ENCODE results near the gene CDCA3. TPM values are rescaled to one million over a fixed set of nuclear protein-coding genes. Genes with fewer than 3 reads are reported as not detected.
A peak's percentile ranks its signal among the peaks of the same experiment; 100 is the strongest.

The CDCA3 gene
- total RNA-seq, 1 experiment from 2014 or later = 92.0 TPM

DNA sequence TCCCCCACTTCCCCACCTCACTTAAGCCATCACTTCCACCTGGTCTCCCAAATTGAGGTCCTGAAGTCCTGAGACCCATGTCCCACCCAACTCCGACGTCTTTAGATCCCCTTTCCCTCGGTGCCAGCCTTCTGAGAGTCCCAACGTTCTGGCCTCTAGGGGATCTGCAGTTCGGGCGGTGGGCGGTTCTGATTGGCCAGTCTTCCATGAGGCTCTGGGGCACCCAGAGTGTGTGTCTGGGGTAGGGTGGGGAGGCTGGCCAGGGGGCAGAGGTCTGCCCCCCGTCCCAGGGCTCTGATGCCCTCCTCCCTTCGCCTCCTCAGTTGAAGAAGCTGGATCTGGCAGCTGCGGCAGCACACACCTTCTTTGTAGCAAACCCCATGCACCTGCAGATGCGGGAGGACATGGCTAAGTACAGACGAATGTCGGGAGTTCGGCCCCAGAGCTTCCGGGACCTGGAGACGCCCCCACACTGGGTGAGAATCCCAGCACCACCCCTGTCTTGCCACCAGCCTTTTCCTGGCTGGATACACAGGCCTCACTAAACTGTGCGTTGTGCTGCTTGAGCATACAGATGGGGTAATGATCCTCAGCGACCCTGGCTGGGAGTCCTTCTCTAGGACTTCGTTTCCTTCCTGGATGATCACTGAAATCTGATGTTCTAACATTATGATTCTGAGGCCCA is 21.4 kb downstream of the CDCA3 start:
- Histone ChIP-seq H3K9ac (ENCODE audit: low read length) (no peak overlapping the region), H3K36me3 (ENCODE audit: low read depth, low read length) (no peaks in the 10 kb centered on the region), H3K79me2 (ENCODE audit: low read length) (no peaks in the 10 kb centered on the region), H3F3A (ENCODE audit: low read length, unreplicated experiment) (no peaks in the 10 kb centered on the region), H2AFZ (ENCODE audit: low read length) (no peak overlapping the region), H3K9me3 (ENCODE audit: low read length) (no peaks in the 10 kb centered on the region), H3K4me3 (ENCODE audit: low read length) (peak overlapping the region; percentile 67; the same call in 1 of the 2 replicates), H3K4me2 (ENCODE audit: low read length) (peak overlapping the region; percentile 86), H3K27ac (ENCODE audit: low read length) (no peak overlapping the region), H3K4me1 (ENCODE audit: insufficient read depth, low read length) (peaks cover 5% of the 10 kb centered on the region; the same call in 1 of the 2 replicates), H3K9me2 (replicated peaks; ENCODE audit: low read length) (no peaks in the 10 kb centered on the region), H3K27me3 (ENCODE audit: low read length) (no peaks in the 10 kb centered on the region), H4K20me1 (ENCODE audit: low read length) (no peaks in the 10 kb centered on the region)
- ATAC-seq (no peak), DNase-seq (no peak)
- CTCF ChIA-PET = no interaction called here
- intact Hi-C loops (cut with micrococcal nuclease) = no loop called here
- TF ChIP-seq EZH2phosphoT487 (IDR thresholded peaks at IDR 0.05; ENCODE audit: borderline replicate concordance, low read length) (no peak), EZH2 (IDR thresholded peaks at IDR 0.05; ENCODE audit: low read length, unreplicated experiment) (no peak)
- TF ChIP-seq, protein P1, sequence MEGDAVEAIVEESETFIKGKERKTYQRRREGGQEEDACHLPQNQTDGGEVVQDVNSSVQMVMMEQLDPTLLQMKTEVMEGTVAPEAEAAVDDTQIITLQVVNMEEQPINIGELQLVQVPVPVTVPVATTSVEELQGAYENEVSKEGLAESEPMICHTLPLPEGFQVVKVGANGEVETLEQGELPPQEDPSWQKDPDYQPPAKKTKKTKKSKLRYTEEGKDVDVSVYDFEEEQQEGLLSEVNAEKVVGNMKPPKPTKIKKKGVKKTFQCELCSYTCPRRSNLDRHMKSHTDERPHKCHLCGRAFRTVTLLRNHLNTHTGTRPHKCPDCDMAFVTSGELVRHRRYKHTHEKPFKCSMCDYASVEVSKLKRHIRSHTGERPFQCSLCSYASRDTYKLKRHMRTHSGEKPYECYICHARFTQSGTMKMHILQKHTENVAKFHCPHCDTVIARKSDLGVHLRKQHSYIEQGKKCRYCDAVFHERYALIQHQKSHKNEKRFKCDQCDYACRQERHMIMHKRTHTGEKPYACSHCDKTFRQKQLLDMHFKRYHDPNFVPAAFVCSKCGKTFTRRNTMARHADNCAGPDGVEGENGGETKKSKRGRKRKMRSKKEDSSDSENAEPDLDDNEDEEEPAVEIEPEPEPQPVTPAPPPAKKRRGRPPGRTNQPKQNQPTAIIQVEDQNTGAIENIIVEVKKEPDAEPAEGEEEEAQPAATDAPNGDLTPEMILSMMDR (conservative IDR thresholded peaks at IDR 0.05; ENCODE audit: low read depth, low read length) = no peak
- POLR2A ChIA-PET (ENCODE audit: unreplicated experiment) = no interaction called here
- no TSS peak for BruUV-seq (replicated peaks)

DNA sequence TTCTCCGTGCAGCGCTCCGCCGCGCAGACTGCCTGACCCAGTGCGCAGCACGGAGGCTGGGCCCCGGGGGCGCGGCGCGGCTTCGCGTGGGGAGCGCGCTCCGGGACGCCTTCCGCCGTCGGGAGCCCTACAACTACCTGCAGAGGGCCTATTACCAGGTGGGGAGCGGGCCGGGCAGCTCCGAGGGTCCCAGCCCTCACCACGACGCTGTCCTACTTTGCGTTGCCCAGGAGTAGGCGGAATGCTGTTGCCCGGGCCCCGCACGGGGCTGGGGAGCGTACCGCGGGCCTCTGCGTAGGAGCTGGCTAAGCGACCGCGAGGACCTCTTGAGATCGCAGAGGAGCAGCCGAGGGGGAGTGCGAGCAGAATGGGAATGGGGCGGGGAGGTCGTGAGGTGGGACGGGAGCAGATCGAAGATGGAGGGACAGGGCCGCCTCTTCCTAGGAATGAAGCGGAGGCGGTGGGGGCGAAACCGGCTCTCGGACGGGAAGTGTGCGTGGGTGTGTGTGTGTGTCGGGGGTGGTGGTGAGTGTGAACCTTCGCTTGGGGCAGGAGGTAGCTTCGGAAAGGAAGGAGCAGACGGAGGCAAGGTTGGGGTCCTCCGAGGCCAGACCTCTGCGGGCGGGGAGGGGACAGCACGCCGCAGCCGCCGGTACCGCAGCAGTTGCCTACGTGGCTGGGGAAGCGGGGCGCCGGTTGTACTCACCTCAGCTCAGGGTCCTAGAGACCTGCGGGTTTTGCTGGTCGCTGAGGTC is 22.1 kb downstream of the CDCA3 start:
- Histone ChIP-seq H3K4me3 (ENCODE audit: low read length) (peak overlapping the region; percentile 67), H3K9me2 (replicated peaks; ENCODE audit: low read length) (no peaks in the 10 kb centered on the region), H3K9me3 (ENCODE audit: low read length) (no peaks in the 10 kb centered on the region), H3K4me1 (ENCODE audit: insufficient read depth, low read length) (peaks cover 5% of the 10 kb centered on the region; the same call in 1 of the 2 replicates), H3K79me2 (ENCODE audit: low read length) (no peaks in the 10 kb centered on the region), H3K36me3 (ENCODE audit: low read depth, low read length) (no peaks in the 10 kb centered on the region), H3K27ac (ENCODE audit: low read length) (no peak overlapping the region), H3K9ac (ENCODE audit: low read length) (peak overlapping the region; percentile 22; the same call in 1 of the 2 replicates), H4K20me1 (ENCODE audit: low read length) (no peaks in the 10 kb centered on the region), H3K27me3 (ENCODE audit: low read length) (no peaks in the 10 kb centered on the region), H3K4me2 (ENCODE audit: low read length) (peak overlapping the region; percentile 86), H2AFZ (ENCODE audit: low read length) (peak overlapping the region; percentile 76), H3F3A (ENCODE audit: low read length, unreplicated experiment) (no peaks in the 10 kb centered on the region)
- POLR2A ChIA-PET (ENCODE audit: unreplicated experiment) = no interaction called here
- intact Hi-C loops (cut with micrococcal nuclease) = no loop called here
- CTCF ChIA-PET = no interaction called here
- TF ChIP-seq EZH2 (IDR thresholded peaks at IDR 0.05; ENCODE audit: low read length, unreplicated experiment) = no peak
- TF ChIP-seq EZH2phosphoT487 (IDR thresholded peaks at IDR 0.05; ENCODE audit: borderline replicate concordance, low read length) = no peak
- TF ChIP-seq, protein P1 (conservative IDR thresholded peaks at IDR 0.05; ENCODE audit: low read depth, low read length) = no peak
- ATAC-seq (no peak), DNase-seq (no peak)
- no TSS peak for BruUV-seq (replicated peaks)

All from PC-3 (cell line).